ENCODE data around the gene CNGB1. TPM values are rescaled to one million over a fixed set of nuclear protein-coding genes. Genes with fewer than 3 reads are reported as not detected.

The CNGB1 gene
- total and polyA plus RNA-seq, 2 of the 13 experiments (the other 11 are each of a cell fraction or from before 2014, with no cell fraction given), result 0.02 to 0.15 TPM

DNA sequence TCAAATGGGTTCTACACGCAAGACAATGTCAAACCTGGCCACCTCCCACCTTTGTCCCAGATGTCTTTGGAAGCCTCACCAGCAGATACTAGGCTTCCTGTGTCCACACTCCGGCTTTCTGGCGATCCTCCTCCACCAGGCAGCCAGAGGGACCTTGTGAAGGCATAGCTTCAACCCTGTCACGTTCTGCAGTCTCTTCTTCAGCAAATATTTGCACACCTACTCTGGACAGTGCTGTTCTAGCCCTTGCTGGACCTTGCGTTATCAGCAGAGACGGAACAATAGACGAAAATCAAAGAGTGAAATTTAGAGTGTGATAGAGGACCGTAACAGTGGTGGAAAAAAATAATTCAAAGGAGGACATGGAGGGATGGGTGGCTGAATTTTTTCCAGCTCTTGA lies 130.1 kb downstream of the CNGB1 start (continued):
- TF ChIP-seq, protein P1, sequence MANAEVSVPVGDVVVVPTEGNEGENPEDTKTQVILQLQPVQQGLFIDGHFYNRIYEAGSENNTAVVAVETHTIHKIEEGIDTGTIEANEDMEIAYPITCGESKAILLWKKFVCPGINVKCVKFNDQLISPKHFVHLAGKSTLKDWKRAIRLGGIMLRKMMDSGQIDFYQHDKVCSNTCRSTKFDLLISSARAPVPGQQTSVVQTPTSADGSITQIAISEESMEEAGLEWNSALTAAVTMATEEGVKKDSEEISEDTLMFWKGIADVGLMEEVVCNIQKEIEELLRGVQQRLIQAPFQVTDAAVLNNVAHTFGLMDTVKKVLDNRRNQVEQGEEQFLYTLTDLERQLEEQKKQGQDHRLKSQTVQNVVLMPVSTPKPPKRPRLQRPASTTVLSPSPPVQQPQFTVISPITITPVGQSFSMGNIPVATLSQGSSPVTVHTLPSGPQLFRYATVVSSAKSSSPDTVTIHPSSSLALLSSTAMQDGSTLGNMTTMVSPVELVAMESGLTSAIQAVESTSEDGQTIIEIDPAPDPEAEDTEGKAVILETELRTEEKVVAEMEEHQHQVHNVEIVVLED (CRISPR knock-in tag; IDR thresholded peaks at IDR 0.05; ENCODE audit: borderline replicate concordance), result no peak
- no peak for TF ChIP-seq NFE2 (CRISPR knock-in tag; IDR thresholded peaks at IDR 0.05)
- TF ChIP-seq ZNF101 (CRISPR knock-in tag; IDR thresholded peaks at IDR 0.05; ENCODE audit: borderline replicate concordance, low read depth), result no peak
- no peak for TF ChIP-seq ZNF652 (CRISPR knock-in tag; IDR thresholded peaks at IDR 0.05; ENCODE audit: borderline replicate concordance, low read depth)
- no peak for TF ChIP-seq KLF15 (CRISPR knock-in tag; IDR thresholded peaks at IDR 0.05; ENCODE audit: borderline replicate concordance)
- no peak for TF ChIP-seq ZKSCAN5 (CRISPR knock-in tag; IDR thresholded peaks at IDR 0.05)
- TF ChIP-seq NKX3-1 (CRISPR knock-in tag; IDR thresholded peaks at IDR 0.05), result no peak
- TF ChIP-seq GMEB2 (CRISPR knock-in tag; IDR thresholded peaks at IDR 0.05; ENCODE audit: low read depth), result no peak
- TF ChIP-seq SMYD3 (CRISPR knock-in tag; IDR thresholded peaks at IDR 0.05), result no peak
- TF ChIP-seq ZNF83 (CRISPR knock-in tag; IDR thresholded peaks at IDR 0.05; ENCODE audit: borderline replicate concordance), result no peak
- no peak for TF ChIP-seq ZNF256 (CRISPR knock-in tag; conservative IDR thresholded peaks at IDR 0.05)
- TF ChIP-seq RFXANK (CRISPR knock-in tag; IDR thresholded peaks at IDR 0.05), result no peak
- TF ChIP-seq, protein P2, sequence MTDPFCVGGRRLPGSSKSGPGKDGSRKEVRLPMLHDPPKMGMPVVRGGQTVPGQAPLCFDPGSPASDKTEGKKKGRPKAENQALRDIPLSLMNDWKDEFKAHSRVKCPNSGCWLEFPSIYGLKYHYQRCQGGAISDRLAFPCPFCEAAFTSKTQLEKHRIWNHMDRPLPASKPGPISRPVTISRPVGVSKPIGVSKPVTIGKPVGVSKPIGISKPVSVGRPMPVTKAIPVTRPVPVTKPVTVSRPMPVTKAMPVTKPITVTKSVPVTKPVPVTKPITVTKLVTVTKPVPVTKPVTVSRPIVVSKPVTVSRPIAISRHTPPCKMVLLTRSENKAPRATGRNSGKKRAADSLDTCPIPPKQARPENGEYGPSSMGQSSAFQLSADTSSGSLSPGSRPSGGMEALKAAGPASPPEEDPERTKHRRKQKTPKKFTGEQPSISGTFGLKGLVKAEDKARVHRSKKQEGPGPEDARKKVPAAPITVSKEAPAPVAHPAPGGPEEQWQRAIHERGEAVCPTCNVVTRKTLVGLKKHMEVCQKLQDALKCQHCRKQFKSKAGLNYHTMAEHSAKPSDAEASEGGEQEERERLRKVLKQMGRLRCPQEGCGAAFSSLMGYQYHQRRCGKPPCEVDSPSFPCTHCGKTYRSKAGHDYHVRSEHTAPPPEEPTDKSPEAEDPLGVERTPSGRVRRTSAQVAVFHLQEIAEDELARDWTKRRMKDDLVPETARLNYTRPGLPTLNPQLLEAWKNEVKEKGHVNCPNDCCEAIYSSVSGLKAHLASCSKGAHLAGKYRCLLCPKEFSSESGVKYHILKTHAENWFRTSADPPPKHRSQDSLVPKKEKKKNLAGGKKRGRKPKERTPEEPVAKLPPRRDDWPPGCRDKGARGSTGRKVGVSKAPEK (CRISPR knock-in tag; IDR thresholded peaks at IDR 0.05; ENCODE audit: borderline replicate concordance), result no peak
- no peak for TF ChIP-seq ZNF619 (CRISPR knock-in tag; IDR thresholded peaks at IDR 0.05)
- TF ChIP-seq TCF7L2 (IDR thresholded peaks at IDR 0.05; ENCODE audit: low read depth, low read length), result no peak
- TF ChIP-seq ZUFSP (CRISPR knock-in tag; IDR thresholded peaks at IDR 0.05; ENCODE audit: borderline replicate concordance), result no peak
- no peak for TF ChIP-seq ATRX (CRISPR knock-in tag; IDR thresholded peaks at IDR 0.05; ENCODE audit: borderline replicate concordance)
- no peak for TF ChIP-seq GABPB1 (CRISPR knock-in tag; IDR thresholded peaks at IDR 0.05)
- no peak for TF ChIP-seq SP4 (CRISPR knock-in tag; IDR thresholded peaks at IDR 0.05)
- TF ChIP-seq ZNF589 (CRISPR knock-in tag; conservative IDR thresholded peaks at IDR 0.05), result no peak
- TF ChIP-seq ZNF335 (CRISPR knock-in tag; IDR thresholded peaks at IDR 0.05), result 0 out of 2 replicates have a peak, but pooled peaks have one; percentile 49
- TF ChIP-seq ZSCAN21 (CRISPR knock-in tag; IDR thresholded peaks at IDR 0.05; ENCODE audit: borderline replicate concordance), result no peak
- no peak for TF ChIP-seq CCDC6 (CRISPR knock-in tag; IDR thresholded peaks at IDR 0.05)
- no peak for TF ChIP-seq ZNF446 (CRISPR knock-in tag; IDR thresholded peaks at IDR 0.05)
- no peak for TF ChIP-seq ZFP36L2 (CRISPR knock-in tag; IDR thresholded peaks at IDR 0.05)

All from HepG2 (cell line).